T follicular helper cell (primary cell): ENCODE data around the gene WNT7B.

ENCODE experiments used
- DNase-seq: peaks from one replicate; pipeline ENCODE4 v3.0.0-alpha.2; 2020; ENCODE audit warnings: low read depth
- total RNA-seq, 2 experiments: gene quantifications; one replicate each; lab custom pipeline; 2026; lab: John Stamatoyannopoulos, UW

Gene WNT7B
- 0 to 0.06 reads per million in 2 experiments for total RNA-seq

DNA sequence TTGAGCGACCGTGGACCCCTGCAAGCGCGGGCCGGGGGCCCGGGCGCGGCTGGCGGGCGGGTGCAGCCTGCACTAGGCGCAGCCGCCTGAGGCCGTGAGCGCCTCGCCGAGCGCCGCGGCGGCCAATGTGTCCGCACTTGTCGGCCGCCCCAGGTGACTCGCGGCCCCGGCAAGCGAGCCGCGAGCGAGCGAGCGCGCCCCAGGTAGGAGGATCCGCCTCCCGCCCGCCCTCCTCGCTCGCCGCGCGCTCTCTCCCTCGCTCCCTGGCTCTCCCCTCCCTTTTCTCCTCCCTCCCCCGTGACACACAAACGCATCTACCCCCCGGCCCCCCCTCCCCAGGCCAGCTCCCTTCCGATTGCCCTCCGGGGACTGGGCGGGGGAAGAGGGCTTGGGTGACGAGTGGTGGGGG, at the start of gene WNT7B:
Gene WNT7B, minus strand, starts transcription at position 160 of the 409 bp plus-strand sequence. CDS start 408 bp downstream, outside the sequence.
- no peak for DNase-seq

DNA sequence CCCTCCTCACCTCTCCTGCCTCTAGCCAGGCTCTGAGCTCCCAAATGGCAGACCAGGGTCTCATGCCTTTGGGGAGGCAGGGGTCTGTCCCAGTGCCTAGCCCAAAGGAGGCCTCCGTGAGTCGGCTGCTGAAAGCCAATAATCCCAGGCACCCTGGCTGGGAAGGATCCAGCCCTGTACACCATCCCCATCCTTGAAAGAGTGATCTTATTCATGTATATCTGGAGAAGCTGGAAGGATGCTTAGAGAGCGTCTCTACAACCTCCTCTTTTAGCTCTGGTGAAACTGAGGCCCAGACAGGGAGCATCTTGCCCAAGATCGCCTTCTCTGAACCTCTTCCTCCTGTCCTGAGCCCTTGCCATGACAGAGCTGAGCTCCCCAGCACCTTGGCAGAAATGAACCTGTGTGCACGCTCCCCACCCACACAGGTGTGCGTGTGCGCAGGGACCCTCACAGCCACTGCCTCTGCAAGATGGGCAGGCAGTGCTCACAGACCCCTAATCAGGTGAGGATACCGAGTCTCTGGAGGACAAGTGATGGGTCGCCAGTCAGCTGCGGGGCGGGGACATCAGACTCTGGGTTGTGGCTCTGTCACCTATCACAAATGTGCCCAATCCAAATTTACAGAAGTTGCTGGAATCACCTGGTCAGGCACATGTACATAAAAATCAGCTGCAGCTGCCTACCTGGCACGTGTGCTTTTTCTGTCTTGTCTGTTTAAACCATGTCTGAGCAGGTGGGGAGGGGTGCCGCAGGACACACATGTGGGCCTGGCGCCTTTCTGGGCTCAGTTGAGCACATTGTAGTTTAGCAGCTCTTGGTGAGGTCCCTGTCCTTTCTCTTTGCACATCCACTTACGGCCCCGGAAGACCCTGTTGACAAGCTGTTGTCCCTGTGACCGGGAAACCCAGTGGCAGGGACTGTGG, 49.3 kb upstream of the WNT7B start:
- no peak for DNase-seq

DNA sequence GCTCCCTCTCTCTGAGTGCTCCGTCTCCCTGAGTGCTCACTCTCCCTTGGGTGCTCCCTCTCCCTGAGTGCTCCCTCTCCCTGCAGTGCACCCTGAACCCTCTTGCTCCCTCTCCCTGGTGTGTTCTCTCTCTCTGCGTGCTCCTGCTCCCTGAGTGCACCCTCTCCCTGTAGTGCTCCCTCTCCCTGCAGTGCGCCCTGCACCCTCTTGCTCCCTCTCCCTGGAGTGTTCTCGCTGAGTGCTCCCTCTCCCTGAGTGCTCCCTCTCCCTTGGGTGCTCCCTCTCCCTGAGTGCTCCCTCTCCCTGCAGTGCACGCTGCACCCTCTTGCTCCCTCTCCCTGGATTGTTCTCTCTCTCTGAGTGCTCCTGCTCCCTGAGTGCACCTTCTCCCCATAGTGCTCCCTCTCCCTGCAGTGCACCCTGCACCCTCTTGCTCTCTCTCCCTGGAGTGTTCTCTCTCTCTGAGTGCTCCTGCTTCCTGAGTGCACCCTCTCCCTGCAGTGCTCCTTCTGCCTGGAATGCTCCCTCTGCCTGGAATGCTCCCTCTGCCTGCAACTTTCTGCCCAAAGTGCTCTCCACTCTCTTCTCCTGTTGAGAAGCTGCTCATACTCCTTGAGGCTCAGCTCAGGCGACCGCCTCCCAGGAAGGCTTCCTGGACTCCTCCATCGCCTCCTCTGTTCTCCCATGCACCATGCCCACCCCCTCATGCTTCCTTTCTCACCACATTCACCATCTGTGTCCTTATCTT, 48.4 kb upstream of the WNT7B start:
- DNase-seq: no peak

DNA sequence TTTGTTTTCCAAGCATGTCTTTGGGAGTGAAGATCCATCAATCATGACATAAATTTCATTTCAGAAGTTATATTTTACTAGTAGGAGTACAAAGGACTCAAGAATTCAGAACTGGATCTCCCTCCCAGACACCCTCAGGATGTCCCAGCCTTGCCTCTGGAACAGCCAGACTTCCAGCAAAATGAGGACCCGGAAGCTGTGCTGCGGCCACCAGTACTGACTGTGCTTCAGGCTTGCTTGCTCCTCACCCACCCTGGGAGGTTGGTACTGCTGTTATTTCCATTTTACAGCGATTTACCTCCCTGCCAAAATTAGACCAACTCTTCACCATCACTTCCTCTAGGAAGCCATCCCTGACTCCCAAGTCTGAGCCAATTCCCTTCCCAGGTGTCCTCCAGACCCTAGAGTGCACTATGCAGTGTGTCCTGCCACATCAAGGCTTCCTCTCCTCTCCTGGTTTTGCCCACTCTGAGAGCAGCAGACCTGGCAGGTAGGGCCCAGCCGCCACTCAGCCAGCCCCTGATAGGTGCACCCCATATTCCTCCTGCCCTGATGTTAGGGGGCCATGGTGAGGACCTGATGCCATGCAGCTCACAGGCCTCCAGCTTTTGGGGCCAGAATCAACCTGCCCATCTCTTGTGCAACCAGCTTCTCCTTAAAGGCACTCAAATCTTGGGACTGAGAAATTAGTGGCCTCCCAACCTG, 47.3 kb upstream of the WNT7B start:
- no peak for DNase-seq

DNA sequence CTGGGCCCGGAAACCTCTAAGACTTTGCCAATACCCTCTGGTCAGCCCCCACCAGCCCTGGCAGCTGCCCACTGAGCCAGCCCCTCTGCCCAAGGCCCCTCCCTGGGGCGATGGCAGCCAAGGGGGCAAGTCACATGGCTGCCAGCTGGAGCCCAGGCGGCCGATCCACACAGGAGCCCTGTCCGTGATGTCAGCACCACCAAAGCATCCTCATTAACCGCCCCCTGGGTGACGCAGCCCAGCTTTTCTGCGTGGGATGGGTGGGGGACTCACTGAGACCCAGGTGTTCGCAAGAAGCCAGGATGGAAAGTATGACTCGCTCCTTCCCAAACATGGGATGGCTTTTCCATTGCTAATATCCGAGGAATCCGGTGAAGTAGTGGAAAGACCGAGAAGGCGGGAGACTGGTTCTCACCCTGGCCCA, 46.6 kb upstream of the WNT7B start:
- DNase-seq: no peak

DNA sequence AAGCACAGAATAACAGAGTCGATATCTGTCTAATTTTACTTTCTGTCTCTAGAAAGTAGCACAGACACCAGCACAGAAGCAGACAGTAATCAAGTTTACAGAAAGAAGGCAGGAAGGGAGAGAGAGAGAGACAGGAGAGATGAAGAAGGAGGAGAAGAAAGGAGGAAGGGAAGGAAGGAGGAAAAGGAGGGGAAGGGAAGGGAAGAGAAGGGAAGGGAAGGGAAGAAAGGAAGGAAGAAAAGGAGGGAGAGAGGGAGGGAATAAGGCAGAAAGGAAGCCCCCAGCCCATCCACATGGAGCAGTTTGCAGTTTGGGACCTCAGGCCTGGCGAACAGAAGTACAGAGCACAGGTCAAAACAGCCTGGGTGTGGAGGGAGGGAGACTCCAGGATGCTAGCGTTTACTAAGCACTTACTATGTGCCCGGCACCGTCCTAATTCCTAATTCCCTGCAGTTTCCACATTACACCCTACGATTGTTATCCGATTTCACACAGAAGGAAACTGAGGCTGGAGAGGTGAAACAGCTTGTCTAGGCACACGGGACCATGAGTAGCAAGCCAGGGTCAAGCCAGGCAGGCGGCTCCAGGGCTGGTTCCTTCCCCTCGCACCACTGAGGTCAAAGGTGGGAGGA, 46.0 kb upstream of the WNT7B start:
- no peak for DNase-seq

DNA sequence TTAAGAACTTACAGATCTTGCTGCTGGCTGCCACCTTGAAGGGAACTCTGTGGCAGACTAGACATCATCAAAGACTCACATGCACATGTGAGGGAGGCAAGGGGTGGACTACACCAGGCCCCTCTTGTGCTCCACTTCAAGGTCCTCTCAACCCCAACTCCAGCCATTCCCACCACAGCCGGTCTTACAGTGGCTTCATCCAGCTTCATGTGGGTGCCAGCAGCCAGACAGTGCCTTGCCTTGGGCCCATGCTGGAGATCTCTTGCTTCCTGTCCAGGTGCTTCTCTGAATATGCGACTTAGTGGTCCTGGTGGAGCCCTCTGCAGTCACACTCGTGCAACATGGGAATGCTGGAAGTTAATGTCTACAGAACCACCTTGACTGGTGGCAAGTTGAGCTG, 44.6 kb upstream of the WNT7B start:
- no peak for DNase-seq

DNA sequence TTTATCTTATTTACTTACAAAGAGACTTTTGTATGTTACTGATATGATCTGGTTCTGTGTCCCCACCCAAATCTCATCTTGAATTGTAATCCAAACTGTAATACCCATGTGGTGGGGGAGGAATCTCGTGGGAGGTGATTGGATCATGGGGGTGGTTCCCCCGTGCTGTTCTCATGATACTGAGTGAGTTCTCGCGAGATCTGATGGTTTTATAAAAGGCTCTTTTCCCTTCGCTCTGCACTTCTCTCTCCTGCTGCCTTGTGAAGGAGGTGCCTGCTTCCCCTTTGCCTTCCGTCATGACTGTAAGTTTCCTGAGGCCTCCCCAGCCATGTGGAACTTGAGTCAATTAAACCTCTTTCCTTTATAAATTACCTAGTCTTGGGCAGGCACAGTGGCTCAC, 42.4 kb upstream of the WNT7B start:
- no peak for DNase-seq

DNA sequence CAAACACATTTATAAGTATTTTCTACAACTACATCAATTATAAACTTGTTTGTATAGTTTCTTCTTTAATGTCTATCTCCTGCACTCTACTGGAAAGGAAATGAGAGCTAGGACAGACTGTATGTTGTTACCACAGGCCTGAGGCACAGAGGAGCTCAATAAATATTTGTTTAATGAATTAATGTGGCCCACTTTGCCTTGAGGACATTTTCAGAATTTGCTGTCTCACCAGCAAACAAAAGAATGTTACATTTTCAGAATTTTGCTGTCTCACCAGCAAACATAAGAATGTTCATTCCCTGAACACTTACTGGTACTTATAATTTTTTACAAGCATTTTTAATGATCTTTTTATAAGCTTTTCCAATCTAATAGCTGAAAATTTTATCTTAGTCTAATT, 41.9 kb upstream of the WNT7B start:
- DNase-seq: no peak

DNA sequence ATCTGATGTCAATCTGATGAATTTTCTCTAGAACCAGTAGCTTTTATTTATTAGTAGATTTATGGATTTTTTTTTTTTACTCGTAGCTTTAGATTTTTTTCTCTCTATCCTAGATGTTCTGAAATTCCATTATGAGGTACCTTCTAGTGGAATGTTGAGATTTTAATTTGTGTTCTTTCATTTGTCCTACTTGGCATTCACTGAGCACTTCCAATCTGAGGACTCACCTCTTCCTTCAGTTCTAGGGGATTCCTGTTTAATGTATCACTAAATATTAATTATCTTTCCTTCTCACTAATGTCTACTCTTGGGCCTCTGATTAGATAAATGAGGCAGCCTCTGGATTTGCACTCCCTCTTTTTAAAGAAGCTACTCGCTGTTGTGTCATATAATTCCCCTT, 40.2 kb upstream of the WNT7B start:
- DNase-seq: no peak

DNA sequence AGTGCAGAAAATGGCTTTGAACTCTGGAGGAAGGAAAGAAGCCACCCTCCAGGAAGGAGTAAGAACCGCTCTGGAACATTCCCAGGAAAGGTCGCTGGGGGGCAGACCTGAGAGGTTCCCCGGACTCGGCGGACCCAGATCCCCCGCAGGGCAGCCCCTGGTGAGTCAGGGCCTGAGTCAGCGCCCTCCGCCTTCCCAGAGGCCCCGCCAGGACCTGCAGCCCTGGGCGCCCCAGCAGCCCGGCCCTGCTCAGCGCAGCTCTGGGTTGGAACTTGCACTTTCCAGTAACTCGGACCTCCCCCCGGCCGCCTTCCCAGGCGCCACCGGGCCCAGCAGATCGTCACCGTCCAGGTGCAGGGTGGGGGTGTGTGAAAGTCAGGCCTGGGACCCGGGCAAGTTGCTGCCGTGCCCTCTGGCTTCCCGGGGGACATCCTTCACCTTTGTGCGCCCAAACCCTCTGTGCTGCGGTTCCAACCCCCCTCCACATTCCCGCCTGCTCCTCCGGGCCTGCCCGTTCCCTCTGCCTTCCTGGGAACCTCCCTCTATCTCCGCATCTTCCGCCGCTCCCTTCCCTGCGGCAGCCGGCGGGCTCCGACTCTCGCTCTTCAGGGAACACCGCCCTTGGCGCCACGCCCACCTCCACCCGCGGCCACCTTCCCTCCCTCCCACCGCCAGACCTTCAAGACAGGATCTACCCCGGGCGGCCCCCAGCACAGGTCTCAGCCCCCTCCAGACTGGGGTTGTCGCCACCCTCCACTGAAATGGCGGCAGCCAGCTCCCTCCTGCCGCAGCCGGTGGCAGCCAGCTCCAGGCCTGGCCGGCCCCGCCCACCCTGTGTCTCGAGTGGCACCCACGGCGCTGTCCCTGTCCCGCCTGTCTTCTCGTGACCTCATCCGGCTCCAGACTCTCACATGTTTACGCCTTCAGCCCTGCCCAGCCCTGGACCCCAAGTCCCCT, 36.8 kb upstream of the WNT7B start:
- DNase-seq: peak; percentile 67

DNA sequence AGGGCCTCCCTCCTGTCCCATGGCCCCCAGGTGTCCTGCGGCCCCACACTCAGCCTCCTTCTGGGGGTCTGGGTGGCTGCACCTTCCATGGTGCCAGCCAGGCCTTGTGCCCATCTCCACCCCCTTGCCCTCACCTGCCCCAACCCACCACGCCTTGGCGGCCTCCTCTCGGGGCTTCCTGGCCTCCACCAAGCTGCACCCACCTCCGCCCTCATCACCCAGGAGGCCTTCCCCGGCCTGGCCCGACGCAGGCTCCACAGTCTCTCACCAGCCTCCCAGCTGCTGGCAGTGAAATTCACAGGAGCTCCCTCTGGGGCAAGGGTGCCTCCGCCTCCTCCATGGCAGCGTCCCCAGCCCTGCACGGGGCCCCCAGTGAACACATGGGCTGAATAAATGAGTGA, 35.9 kb upstream of the WNT7B start:
- DNase-seq: no peak

DNA sequence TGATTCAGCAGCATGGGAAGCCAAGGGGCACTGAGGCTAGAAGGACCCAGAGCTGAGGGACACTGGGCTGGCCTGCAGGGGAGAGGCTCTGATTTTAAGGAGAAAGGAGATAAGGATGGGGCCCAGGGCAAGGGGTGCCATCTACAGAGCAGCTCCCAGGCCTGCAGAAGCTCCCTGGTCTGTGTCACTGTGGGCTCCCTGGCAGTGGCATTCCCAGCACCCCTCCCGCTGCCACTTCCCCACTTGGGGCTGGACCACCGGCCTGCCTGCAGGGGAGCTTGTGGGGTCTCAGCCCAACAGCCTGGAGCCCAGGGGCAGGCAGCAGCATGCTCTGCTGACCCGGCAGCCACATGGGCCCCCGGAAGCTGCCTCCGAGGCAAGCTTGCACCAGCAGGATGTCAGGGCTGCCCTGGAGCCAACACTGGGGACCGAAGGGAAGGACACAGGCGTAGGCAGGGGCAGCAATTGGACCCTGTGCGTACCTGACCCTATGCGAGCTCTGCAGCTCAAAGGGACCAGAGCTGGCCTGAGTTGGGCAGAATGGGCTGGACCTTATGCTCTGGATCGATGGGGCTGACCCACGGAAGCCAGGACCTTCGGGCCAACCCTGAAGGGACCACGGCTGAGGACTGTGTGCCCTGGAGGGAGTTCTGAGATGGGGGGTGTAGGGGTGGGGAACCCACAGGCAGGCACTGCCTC, 35.4 kb upstream of the WNT7B start:
- no peak for DNase-seq

DNA sequence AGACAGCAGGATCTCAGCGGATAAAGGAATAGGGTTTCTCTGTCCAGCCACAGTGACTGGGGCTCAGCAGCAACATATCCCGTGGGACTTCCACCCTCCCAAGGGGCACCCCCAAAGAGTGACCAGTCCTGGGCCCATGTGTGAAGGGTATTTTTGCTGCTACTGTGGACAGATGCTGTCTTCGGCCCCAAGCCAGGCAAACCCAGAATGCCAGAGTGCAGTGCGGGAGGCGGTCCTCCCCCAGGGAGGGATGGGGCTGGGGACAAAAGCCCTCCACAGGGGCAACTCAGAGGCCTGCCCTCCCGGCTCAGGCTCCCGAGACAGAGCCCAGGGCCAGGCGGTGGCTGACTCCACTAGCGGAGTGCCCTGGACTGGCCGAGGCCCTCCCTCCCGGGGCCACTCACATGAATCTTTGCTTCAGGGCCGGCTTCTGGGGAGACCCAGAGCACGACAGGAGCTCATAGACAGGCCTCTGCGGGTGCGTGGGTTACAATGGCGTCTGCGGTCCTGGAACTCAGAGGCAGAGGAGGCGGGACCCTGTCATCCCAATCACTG, 34.7 kb upstream of the WNT7B start:
- DNase-seq: no peak

DNA sequence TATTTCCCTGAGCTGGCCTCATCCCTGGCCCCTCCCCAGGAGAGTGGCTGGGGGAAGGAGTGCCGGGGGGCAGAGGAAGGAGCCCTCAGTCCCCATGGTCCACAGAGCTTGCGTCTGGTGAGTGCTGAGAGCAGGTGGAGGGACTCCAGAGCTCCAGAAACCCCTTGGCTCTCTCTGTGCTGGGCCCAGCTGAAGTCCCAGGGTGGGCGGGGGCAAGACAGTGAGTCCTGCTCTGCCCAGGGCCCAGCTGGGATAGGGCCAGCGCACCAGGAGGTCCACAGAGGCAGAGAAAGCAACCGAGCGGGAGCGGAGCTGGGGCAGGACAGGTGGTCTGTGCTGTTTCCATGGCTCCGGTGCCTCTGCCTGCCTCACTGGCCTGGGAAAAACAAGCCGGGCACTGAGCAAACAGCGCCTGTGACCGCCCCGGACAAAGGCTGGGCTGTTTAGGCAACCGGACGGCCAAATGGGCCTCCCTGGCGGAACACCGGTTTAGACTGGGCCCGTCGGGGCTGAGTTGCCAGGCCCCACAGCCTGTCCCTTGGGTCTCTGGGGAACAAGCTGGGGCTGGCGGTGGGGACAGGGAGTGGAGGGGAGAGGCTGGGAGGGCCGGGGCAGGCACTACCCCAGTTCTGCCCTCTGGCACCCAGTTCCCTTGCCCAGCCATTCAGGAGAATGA, 34.1 kb upstream of the WNT7B start:
- no peak for DNase-seq

DNA sequence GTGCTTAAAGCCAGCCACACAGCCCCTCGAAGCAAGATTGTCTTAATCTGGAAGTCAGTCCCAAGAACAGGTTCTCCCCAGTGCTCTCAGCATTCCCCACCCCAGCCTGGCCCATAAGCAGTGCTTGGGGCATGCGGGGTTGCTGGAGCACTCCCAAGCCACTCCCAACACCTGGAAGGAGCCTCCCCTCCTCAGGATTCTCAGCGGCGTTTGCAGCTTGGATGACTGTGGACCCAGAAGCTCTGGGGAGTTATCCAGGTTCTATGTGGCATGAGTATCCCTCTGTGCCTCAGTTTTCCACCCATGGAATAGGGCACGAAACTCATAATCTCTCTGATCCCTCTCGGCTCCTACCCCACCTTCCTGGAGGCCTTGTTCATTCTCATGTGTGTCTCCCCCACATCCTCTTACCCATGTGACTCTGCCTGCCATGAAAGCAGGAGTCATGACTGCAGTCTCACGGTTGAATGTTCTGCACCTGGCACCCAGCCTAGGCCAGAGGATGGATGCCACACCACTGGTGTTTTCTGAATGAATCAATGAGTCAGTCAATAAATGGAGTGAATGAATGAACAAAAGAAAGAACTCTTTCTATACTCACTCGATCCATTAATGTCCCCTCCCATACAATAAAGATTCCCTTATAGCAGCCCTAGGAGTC, 33.4 kb upstream of the WNT7B start:
- DNase-seq: no peak

DNA sequence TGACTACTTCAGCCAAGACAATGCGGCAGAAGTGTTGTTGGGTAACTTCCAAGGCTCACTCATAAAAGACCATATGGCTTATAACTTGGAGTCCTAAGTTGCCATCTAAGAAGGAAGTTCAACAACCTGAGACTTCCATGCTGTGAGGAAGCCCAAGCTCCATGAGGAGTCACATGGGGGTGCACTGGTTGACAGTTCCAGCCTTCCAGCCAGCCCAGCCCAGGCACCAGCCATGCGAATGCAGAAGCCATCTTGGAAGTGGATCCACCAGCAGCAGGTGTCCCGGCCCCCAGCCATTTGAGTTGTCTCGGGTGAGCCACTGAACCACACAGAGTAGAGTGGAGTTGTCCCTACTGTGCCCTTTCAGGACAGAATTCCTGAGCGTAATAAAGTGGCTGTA, 32.8 kb upstream of the WNT7B start:
- no peak for DNase-seq

DNA sequence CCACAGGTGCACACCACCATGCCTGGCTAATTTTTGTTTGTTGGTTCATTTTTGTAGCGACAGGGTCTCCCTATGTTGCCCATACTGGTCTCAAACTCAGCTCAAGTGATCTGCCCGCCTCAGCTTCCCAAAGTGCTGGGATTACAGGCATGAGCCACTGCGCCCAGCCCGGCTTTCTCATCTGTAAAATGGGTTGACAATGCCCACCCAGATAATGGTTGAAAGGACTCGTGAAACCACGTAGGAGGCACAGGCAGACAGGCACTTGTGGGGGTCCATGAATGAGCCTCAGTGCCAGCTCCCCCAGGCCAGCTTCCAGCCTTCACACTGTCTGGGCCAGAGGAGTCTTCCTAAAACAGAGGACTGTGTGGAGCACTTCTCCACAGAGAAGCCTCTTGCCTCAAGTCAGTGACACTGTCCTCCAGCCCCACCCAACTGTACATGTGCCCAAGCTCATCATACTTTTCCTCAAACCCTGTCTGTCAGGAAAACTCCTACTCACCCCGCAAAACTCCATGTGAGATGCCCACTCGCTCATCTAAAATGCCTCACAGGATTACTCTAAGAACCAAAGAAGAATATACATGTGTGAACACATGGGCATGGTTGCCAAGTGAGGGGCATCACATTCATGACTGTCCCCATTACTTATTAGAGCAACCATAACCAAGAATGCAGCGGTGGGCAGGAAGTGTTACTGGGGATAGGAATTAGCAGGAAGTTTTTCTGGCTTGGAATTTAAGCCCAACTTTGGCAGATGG, 32.1 kb upstream of the WNT7B start:
- no peak for DNase-seq
